Myocyte (in vitro differentiated cells): ENCODE results near the gene TMTC2. TPM values are rescaled to one million over a fixed set of nuclear protein-coding genes. Genes with fewer than 3 reads are reported as not detected.
"Not testable (repeated sequence)": the region's sequence is repeated elsewhere in the genome, so short reads cannot be mapped to it uniquely, and the experiment has no call there.

Experiments used
- DNase-seq: peaks from one replicate; pipeline ENCODE4 v3.0.0-alpha.2; 2012; ENCODE audit warnings: low read depth
- total RNA-seq: library from RNA; depleted of rRNA; stranded (reverse); fragments of >200 nt; gene quantifications from 2 replicates; pipeline ENCODE4 v1.2.3, GENCODE V29; 2014

The TMTC2 gene
- total RNA-seq, 1 donor from 2014 or later, result 0.78 TPM

GRCh38 chr12:82725741-82726140 lies 39.0 kb downstream of the TMTC2 start:
- no peak for DNase-seq

GRCh38 chr12:82727886-82728285 lies 41.2 kb downstream of the TMTC2 start:
- no peak for DNase-seq

GRCh38 chr12:82728710-82729109 lies 42.0 kb downstream of the TMTC2 start:
- DNase-seq, result no peak

- no peak for DNase-seq
Observed at GRCh38 chr12:82730953-82731459, 44.3 kb downstream of the TMTC2 start.

GRCh38 chr12:82740129-82741000 lies 53.7 kb downstream of the TMTC2 start:
- DNase-seq, result peak; percentile 69

- DNase-seq, result no peak
Observed at GRCh38 chr12:82745063-82745674, 58.5 kb downstream of the TMTC2 start.

- DNase-seq, result no peak
Observed at GRCh38 chr12:82745807-82746206, 59.1 kb downstream of the TMTC2 start.

- DNase-seq, result no peak
Observed at GRCh38 chr12:82746668-82747067, 60.0 kb downstream of the TMTC2 start.

GRCh38 chr12:82749015-82749414 lies 62.3 kb downstream of the TMTC2 start:
- DNase-seq, result no peak

- DNase-seq, result no peak
Observed at GRCh38 chr12:82754856-82755255, 68.2 kb downstream of the TMTC2 start.

- no peak for DNase-seq
Observed at GRCh38 chr12:82756303-82756702, 69.6 kb downstream of the TMTC2 start.

GRCh38 chr12:82757059-82757458 lies 70.4 kb downstream of the TMTC2 start:
- no peak for DNase-seq

- no peak for DNase-seq
Observed at GRCh38 chr12:82757656-82758055, 71.0 kb downstream of the TMTC2 start.

- no peak for DNase-seq
Observed at GRCh38 chr12:82758749-82759330, 72.1 kb downstream of the TMTC2 start.

GRCh38 chr12:82760423-82760822 lies 73.7 kb downstream of the TMTC2 start:
- no peak for DNase-seq

GRCh38 chr12:82765206-82765605 lies 78.5 kb downstream of the TMTC2 start:
- DNase-seq, result not testable (repeated sequence)

GRCh38 chr12:82765971-82766705 lies 79.4 kb downstream of the TMTC2 start:
- DNase-seq, result no peak

- DNase-seq, result no peak
Observed at GRCh38 chr12:82774666-82775065, 88.0 kb downstream of the TMTC2 start.

GRCh38 chr12:82780517-82780916 lies 93.8 kb downstream of the TMTC2 start:
- no peak for DNase-seq

- no peak for DNase-seq
Observed at GRCh38 chr12:82781309-82781997, 94.7 kb downstream of the TMTC2 start.

GRCh38 chr12:82783435-82783834 lies 96.7 kb downstream of the TMTC2 start:
- no peak for DNase-seq
